ENCODE data around the gene PSORS1C2.

DNA sequence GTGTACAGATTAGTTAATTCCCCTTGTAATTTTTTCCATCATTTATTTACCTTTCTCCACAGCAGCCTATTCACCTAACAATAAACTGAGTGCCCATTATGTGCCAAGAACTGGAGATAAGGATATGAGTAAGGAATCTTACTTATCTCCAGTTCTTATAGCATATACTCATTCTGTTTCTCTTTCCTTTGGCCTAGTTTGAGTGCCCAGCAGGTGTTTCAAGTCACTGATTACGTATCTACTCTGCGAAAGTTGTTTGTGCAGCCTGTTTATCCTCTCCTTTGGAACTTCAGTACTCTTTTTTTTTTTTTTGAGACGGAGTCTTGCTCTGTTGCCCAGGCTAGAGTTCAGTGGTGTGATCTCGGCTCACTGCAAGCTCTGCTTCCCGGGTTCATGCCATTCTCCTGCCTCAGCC is 48.9 kb upstream of the PSORS1C2 start:
- TF ChIP-seq POLR2A (IDR thresholded peaks at IDR 0.05) = no peak
- TF ChIP-seq, protein P1, sequence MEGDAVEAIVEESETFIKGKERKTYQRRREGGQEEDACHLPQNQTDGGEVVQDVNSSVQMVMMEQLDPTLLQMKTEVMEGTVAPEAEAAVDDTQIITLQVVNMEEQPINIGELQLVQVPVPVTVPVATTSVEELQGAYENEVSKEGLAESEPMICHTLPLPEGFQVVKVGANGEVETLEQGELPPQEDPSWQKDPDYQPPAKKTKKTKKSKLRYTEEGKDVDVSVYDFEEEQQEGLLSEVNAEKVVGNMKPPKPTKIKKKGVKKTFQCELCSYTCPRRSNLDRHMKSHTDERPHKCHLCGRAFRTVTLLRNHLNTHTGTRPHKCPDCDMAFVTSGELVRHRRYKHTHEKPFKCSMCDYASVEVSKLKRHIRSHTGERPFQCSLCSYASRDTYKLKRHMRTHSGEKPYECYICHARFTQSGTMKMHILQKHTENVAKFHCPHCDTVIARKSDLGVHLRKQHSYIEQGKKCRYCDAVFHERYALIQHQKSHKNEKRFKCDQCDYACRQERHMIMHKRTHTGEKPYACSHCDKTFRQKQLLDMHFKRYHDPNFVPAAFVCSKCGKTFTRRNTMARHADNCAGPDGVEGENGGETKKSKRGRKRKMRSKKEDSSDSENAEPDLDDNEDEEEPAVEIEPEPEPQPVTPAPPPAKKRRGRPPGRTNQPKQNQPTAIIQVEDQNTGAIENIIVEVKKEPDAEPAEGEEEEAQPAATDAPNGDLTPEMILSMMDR (IDR thresholded peaks at IDR 0.05) = no peak

Measured in prostate gland (tissue), 2 donors.